HG02943 (cell line): ENCODE measurements around the gene MPV17L2.
"Not testable (repeated sequence)": the region's sequence is repeated elsewhere in the genome, so short reads cannot be mapped to it uniquely, and the experiment has no call there.

Source experiments
- ATAC-seq: cut with Tn5 transposase; IDR thresholded peaks from one replicate; pipeline ENCODE4 v1.9.1; 2021; ENCODE audit warnings: mild to moderate bottlenecking, low read depth, moderate library complexity; ENCODE audit not compliant: unreplicated experiment

The MPV17L2 gene

DNA sequence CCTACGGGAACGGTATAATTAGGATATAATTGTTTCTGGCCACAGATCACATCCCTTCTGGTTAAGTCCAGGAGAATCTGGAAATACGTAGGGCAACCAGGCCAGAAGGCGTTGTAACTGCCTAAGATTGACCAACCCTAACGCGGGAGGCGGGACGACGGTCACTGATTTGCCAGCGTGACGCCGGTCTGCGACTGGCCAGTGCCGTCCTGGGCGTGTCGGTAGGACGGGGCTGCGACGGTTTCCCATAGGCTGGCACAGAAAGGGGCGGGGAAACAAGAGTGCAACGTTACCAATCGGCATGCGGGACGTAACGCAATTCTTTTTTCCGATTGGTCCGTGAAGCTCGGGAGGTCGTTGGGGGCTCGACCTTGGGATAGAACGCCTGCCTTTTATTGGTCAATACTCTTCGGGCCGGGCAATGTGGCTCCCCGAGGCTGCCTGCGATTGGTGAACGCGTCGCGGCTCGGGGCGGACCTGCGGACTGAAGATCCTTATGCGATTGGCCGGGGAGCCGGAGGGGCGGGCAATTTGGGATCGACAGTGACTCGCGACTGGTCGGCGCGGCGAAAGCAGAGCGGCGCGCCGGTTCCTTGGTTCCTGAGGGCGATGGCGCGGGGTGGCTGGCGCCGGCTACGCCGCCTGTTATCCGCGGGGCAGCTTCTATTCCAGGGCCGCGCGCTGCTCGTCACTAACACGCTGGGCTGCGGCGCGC, at the start of gene MPV17L2:
Gene MPV17L2, plus strand, starts transcription at position 546 of the 715 bp plus-strand sequence. Its CDS starts 64 bp downstream, at position 610.
- ATAC-seq, result peak; percentile 85

DNA sequence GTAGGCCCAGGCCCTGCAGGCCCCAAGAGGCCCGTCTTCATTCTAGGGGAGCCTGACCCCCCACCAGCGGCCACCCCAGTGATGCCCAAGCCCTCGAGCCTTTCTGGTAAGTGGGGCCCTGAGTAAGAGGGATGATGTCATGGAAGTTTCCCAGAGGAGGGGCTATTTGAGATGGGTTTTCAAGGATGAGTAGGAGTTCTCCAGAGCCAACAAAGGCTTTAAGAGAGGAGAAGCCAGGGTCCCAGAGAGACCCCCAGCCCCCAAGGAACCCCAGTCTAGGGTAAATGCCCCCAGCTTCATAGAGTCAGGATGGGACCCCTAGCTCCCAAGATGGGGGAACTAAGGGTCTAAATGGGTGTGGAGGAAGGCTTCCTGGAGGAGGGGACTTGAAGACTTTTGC, 49.1 kb upstream of the MPV17L2 start:
- no peak for ATAC-seq

DNA sequence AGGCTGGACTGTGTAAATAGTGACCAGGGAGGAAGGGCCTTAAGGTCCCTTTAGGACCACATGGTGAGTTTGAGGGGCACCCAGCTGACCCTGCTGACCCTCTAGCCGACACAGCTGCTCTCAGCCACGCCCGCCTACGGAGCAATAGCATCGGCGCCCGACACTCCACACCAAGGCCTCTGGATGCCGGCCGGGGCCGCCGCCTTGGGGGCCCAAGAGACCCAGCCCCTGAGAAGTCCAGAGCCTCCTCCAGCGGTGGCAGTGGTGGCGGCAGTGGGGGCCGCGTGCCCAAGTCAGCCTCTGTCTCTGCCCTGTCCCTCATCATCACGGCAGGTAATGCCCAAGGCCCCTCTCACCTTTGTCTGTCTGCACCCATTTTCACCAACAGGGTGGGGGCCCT, 48.7 kb upstream of the MPV17L2 start:
- no peak for ATAC-seq

DNA sequence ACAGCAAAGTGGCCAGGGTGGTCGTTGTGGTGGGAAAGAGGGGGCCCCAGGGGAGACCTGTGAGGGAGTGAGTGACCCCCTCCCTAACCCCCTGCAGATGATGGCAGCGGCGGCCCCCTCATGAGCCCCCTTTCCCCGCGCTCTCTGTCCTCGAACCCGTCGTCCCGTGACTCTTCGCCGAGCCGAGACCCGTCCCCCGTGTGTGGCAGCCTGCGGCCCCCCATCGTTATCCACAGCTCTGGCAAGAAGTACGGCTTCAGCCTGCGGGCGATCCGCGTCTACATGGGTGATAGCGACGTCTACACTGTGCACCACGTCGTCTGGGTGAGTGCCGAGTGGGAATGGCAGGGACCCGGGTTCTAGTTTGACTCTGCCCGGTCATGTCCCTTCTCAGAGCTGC, 48.1 kb upstream of the MPV17L2 start:
- no peak for ATAC-seq

DNA sequence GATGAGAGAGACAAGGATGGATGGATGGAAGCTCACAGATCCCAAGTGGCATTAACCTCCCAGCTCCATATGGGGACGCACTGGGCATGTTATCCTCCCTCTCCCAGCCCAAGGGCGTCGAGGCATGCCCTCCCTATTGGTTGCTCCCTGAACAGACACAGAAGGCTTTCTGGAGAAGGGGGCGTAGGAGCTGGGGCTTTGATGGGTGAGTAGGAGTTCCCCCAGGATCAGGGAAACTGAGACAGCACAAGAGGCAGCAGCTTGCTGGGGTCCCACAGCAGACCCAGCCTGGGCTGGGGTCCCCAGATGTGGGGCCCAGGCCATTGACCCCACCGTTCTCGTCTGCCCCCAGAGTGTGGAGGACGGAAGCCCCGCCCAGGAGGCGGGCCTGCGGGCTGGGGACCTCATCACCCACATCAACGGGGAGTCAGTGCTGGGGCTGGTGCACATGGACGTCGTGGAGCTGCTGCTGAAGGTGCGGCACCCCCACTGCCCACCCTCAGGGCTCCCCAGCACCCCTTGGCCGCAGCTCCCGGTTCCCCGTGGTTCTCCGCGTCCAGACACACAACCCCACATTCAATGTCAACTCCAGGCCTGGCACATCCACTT, 47.5 kb upstream of the MPV17L2 start:
- ATAC-seq, result no peak

DNA sequence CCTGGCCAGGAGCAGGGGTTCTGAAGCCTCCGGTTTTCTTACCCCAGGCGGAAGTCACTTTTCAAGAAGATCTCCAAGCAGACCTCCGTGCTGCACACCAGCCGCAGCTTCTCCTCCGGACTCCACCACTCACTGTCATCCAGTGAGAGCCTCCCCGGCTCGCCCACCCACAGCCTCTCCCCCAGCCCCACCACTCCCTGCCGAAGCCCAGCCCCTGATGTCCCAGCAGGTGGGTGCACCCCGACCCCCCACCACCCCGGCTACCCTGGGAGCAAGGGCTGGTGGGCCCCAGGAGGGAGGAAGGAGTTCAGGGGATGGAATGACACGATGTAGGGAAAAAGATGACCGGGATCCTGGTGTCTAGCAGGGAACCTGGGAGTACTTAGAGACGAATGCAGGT, 45.6 kb upstream of the MPV17L2 start:
- no peak for ATAC-seq

DNA sequence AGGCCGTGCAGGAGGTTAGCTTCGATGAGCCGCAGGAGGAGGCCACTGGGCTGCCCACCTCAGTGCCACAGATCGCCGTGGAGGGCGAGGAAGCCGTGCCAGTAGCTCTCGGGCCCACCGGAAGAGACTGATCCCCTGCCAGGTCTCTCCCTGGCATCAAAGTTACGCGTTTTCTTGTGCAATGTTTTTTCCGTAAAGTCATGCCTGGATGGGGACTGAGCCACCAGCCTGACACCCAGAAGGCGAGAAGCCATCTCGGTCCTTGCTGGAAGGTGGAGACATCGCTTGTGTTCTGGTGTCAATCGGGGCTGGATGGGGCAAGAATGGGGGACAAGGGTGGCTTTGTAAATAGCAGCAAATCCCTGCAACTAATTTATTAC, 43.4 kb upstream of the MPV17L2 start:
- ATAC-seq, result no peak

DNA sequence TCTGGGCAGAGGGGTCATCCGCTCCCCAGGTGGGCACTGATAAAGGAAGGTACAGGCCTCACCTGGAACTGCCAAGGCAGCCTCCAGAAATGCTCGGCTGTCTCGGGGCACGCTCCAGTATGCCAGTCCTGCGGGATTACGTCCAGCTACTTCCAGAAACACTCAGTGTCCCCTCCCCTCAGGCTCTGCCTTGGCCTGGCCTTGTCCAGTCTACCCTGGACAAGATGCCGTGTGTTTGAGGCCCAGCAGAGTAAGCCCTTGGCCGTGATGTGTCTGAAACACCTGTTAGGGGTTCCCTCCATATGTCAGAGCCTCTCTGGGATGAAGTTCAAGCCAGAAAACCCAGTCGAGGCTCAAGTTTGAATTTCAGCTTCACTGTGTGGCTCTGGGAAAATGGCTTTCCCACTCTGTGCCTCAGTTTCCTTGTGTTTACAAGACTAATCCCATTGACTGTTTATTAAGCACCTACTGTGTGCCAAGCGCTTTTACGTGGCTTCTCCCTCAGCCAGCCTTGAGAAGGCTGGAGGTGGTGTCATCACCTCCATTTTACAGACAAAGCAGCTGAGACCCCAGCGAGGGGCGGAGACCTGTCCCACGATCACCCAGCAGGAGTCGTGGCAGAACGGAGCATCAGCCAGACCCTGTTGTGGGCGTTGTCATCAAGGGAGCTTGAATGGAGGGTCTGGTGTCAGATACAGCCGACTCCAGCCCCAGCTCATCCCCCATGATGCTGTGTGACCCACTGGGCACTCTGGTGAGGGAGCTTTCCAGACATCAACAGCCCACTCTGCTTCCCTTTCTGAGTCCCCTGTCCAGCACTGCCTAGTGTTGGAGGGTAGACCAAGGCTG, 42.0 kb upstream of the MPV17L2 start:
- ATAC-seq, result no peak

DNA sequence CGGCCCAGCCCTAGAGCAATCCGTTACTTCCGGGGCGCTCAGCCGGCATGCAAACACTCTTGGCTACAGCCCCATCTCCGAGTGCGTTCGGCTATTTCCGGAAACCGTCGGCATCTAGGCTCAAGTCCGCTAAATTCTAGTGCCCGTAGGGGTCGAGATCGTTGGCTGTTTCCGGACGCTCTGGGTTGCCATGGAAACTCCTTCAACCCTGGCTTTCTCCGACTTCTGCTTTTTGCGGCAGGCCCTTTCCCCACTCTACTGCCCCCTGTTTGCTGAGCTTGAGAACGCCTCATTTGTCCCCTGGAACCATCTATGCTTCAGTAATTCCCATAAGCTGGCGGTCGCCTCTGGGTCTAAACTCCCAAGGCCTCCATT, 40.6 kb upstream of the MPV17L2 start:
- peak; percentile 68 for ATAC-seq

DNA sequence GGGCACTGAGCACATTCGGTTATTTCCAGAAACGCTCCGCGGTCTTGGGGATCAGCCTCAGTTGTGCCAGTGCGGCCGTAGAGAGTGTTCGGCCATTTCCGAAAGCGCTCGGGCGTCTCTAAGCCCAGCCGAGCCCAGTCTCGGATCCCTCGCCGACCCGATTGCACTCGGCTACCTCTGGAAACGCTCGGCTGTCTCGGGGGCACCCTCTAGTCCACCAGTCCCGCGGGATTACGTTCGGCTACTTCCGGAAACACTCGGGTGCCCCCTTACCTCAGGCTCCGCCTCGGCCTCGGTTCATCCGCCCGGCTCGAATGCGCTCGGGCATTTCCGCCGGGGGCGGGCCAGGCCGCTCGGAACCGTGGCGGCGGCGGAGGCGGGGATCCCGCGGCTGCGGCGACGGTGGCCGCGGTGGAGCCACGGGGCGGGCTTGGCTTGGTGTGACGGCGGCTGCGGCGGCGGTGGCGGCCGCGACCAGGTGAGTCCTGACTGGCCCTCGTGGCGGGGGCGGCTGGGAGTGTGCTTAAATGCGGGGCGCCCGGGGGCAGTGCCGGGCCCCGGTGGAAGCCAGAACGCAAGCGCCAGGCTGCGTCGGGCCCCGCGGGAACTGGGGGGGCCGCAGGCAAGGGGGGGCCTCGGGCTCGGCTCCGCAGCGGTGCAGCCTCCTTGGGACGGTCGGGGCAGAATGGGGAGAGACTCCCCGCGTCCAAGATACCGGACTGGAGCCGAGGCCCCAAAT, 40.0 kb upstream of the MPV17L2 start, which contains the start of gene PIK3R2:
Gene PIK3R2, plus strand, starts transcription at position 347 of the 739 bp plus-strand sequence. CDS start 2,717 bp downstream, outside the sequence.
- ATAC-seq, result peak; percentile 70

DNA sequence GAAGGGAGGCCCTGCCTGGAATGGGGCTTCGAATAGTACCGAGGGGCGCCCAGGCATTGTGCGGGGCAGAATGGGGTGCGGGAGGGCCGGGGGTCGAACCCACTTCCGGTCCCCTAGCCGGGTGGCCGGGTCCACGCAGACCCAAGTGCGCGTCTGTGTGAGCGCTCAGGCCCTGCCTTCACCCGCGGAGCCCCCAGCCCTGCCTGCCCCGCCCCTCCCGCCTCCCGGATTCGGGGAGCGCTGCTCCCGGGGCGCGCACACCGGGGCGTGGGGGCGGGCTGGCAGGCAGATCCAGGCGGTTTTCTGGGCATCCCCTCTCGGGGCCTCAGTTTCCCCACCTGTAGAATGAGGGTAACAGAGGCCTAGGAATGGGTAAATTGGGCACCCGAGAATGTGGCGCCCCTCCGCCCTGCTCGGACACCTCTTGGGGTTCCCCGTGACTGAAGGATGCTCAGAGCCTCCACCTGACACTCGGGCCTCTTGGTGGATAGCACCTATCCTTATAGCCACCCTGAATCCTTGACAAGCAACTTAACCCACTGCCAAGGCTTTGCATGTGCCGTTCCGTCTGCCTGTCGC, 39.4 kb upstream of the MPV17L2 start:
- no peak for ATAC-seq

DNA sequence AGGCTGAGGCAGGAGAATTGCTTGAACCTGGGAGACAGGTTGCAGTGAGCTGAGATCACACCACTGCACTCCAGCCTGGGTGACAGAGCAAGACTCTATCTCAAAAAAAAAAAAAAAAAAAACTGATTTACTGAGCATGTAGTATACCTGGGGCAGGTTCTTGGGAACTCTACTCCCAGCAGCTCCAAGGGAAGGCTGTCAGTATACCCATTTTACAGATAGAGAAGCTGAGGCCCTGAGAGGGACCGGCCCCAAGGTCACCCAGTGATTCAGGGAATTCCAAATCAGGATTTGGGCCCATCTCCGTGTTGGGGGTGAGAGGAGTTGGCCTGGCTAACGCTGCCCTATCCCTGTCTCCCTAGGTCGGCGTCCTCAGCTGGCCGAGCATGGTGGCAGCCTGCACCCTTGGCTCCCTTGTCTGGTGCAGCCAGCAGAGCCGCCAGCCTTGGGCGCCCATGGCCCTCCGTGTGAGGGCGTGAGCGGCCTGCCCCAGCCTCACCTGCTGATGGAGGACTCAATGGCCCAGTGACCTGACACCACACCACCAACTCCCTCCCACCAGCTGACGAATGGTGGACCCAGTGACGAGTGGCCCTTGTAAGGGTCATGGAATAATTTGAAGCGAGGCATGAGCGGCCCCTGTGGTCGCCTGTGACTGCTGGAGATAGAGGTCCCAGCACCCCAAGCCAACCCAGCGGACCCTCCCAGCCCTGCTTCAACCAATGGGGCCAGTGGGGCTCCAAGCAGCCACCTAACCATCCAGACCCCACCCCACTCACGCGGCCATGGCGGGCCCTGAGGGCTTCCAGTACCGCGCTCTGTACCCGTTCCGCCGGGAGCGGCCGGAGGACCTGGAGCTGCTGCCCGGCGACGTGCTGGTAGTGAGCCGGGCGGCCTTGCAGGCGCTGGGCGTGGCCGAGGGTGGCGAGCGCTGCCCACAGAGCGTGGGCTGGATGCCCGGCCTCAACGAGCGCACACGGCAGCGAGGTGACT, 37.6 kb upstream of the MPV17L2 start:
- ATAC-seq, result no peak

DNA sequence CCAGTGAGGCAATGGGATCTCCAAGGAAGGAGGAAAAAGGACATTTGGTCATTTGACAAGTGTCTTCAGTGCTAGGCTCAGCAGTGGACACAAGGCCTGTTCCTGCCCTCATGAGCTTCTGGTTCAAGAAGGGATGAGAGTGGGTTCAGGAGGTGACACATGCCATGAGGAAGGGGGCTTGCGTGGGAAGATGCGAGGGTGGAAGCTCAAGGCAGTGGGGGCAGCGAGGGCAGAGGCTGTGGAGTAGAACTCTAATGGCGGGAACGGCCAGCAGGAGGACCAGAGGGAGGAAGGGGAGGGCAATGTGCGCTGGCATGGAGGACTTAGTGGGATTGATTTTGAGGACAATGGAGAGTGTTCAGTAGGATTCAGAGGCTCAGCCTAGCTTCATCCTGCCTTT, 36.8 kb upstream of the MPV17L2 start:
- ATAC-seq, result no peak

DNA sequence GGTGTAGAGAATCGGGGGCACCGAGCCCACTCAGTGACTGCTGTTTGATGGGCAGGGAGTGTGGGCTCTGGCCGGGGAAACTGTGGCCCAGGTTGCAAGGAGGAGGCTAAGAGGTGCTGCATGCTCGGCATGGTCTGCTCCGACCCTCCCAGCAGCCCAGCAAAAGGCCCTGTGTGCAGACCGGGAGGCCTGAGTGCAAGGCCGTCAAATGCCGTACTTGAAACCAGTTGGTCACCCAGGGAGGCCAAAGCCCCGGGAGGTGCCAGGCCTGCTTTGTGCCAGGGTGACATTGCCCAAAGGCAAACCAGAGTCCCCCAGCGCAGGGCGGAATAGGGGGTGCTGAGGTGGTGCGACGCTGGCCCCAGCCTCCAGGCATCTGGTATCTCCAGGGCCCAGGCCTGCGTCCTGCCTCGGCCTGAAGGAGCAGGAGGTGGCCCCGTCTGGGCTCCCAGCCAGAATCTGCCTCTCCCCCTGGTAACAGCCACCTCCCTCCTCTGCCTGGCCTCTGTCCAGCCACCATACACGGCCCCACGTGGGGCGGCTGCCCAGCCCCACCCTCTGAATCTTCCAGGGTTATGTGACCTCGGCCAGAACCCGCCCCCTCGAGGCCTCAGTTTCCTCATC, 36.1 kb upstream of the MPV17L2 start:
- ATAC-seq, result no peak

DNA sequence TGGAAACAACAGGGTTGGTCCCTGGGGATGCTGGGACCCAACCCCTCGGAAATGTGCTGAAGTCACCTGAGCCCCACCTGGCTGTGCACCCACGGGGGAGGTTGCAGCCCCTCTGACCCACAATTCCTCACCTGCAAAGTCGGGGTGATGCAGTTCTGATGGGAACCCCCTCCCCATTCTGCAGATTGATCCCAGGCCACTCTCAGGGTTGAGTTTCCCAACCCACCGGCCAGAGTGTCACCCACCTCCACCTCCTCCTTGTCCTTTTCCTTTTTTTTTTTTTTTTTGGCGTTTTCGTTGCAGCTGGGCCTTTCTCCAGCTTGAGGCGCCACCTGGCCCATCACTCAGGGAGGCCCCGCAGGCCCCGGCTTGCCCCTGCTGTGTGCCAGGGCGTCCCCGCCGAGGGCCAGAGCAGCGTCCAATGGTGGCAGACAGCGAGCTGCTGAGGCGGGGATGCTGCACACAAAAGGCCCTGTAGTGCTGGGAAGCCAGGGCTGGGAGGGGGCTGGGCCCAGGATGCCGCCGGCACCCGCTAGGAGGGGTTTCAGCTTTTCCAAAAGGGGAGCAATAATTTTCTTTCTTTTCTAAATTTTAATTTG, 35.5 kb upstream of the MPV17L2 start:
- no peak for ATAC-seq

DNA sequence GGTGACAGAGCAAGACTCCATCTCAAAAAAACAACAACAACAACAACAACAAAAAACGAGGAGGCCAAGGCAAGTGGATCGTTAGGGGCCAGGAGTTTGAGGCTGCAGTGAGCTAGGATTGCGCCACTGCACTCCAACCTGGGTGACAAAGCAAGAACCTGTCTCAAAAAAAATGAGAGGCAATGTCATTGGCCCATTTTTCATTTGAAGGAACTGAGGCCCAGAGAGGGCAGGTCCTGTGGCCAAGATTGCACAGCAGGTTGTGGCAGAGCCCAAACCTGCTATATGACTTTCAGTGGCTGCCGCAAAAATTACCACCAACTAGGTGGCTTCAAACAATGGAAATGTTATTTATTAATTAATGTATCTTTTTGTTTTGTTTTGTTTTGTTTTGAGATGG, 34.6 kb upstream of the MPV17L2 start:
- ATAC-seq, result no peak

DNA sequence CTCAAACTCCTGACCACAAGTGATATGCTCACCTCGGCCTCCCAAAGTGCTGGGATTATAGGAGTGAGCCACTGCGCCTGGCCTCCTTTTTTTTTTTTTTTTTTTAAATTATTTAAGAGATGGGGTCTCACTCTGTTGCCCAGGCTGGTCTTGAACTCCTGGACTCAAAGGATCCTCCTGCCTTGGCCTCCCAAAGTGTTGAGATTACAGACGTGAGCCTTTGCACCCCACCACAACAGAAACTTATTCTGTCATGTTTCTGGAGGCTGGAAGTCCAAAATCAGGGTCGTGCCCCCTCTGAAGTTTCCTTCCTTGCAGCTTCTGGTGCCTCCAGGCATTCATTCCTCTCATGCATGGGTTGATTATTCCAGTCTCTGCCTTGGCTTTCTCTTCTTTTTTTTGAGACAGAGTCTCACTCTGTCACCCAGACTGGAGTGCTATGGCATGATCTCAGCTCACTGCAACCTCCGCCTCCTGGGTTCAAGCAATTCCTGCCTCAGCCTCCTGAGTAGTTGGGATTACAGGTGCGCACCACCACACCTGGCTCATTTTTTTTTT, 33.9 kb upstream of the MPV17L2 start:
- not testable (repeated sequence) for ATAC-seq

DNA sequence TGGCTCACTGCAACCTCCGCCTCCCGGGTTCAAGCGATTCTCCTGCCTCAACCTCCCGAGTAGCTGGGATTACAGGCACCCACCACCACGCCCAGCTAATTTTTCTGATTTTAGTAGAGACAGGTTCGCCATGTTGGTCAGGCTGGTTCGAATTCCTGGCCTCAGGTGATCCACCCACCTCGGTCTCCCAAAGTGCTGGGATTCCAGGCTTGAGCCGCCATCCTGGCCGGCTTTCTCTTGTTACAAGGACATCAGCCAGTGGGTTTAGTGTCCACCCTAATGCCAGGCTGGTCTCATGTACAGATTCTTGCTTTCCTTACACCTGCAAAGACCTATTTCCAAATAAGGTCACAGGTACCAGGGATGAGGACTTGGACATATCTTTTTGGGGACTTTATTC, 33.2 kb upstream of the MPV17L2 start:
- no peak for ATAC-seq
